HL-60 (cell line): ENCODE data around the gene DPY19L1.

ENCODE experiments used
- CTCF ChIP-seq: IDR thresholded peaks from one replicate; pipeline ENCODE4 v1.5.1; 2011; ENCODE audit warnings: low read length, control low read depth, inconsistent platforms; ENCODE audit not compliant: insufficient read depth
- GABPA ChIP-seq: IDR thresholded peaks from 2 replicates; pipeline ENCODE4 v1.6.1; 2012; ENCODE audit warnings: low read depth
- POLR2AphosphoS5 ChIP-seq: IDR thresholded peaks from 2 replicates; pipeline ENCODE4 v1.6.1; 2012; ENCODE audit warnings: low read depth
- TF ChIP-seq, protein P1 (sequence below): IDR thresholded peaks from 2 replicates; pipeline ENCODE4 v1.6.1; 2012; ENCODE audit warnings: low read depth; ENCODE audit not compliant: insufficient replicate concordance

- TF ChIP-seq POLR2AphosphoS5, result no peak
- TF ChIP-seq CTCF, result no peak
- TF ChIP-seq, protein P1, sequence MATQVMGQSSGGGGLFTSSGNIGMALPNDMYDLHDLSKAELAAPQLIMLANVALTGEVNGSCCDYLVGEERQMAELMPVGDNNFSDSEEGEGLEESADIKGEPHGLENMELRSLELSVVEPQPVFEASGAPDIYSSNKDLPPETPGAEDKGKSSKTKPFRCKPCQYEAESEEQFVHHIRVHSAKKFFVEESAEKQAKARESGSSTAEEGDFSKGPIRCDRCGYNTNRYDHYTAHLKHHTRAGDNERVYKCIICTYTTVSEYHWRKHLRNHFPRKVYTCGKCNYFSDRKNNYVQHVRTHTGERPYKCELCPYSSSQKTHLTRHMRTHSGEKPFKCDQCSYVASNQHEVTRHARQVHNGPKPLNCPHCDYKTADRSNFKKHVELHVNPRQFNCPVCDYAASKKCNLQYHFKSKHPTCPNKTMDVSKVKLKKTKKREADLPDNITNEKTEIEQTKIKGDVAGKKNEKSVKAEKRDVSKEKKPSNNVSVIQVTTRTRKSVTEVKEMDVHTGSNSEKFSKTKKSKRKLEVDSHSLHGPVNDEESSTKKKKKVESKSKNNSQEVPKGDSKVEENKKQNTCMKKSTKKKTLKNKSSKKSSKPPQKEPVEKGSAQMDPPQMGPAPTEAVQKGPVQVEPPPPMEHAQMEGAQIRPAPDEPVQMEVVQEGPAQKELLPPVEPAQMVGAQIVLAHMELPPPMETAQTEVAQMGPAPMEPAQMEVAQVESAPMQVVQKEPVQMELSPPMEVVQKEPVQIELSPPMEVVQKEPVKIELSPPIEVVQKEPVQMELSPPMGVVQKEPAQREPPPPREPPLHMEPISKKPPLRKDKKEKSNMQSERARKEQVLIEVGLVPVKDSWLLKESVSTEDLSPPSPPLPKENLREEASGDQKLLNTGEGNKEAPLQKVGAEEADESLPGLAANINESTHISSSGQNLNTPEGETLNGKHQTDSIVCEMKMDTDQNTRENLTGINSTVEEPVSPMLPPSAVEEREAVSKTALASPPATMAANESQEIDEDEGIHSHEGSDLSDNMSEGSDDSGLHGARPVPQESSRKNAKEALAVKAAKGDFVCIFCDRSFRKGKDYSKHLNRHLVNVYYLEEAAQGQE, result no peak
- no peak for TF ChIP-seq GABPA
Measured at GRCh38 chr7:35025369-35025870, 11.9 kb downstream of the DPY19L1 start.
